Mesothelial cell of epicardium (in vitro differentiated cells): ENCODE measurements around the gene ADCY7. TPM values are rescaled to one million over a fixed set of nuclear protein-coding genes. Genes with fewer than 3 reads are reported as not detected.
"Not testable (repeated sequence)": the region's sequence is repeated elsewhere in the genome, so short reads cannot be mapped to it uniquely, and the experiment has no call there.

Experiments
- DNase-seq, 2 experiments: peaks; one replicate each; pipeline ENCODE4 v3.0.0; 2021; ENCODE audit warnings: low spot score in 2 of 2; ENCODE audit not compliant: unreplicated experiment in 2 of 2
- H3K27ac Mint-ChIP-seq: 2 replicates; pipeline ENCODE4 v1.8.0; 2021; ENCODE audit warnings: mixed read lengths
- H3K27me3 Mint-ChIP-seq: 2 replicates; pipeline ENCODE4 v1.8.0; 2021; ENCODE audit warnings: low read depth, mixed read lengths
- H3K36me3 Mint-ChIP-seq: 2 replicates; pipeline ENCODE4 v1.8.0; 2021; ENCODE audit warnings: mixed read lengths
- H3K4me1 Mint-ChIP-seq: 2 replicates; pipeline ENCODE4 v1.8.0; 2021; ENCODE audit warnings: mixed read lengths
- H3K4me3 Mint-ChIP-seq: 2 replicates; pipeline ENCODE4 v1.8.0; 2021; ENCODE audit warnings: mild to moderate bottlenecking, moderate library complexity, mixed read lengths
- H3K9me3 Mint-ChIP-seq: 2 replicates; pipeline ENCODE4 v1.8.0; 2021; ENCODE audit warnings: mixed read lengths
- total RNA-seq: library from RNA; stranded (reverse); gene quantifications from 3 replicates; pipeline ENCODE4 v1.2.1, GENCODE V29; 2021
- TF ChIP-seq, protein P1 (sequence below): fragments of 200-600 bp; sonication (generic); IDR thresholded peaks from one replicate; pipeline ENCODE4 v1.5.0; 2021; ENCODE audit warnings: antibody characterized with exemption; ENCODE audit not compliant: unreplicated experiment

ADCY7 gene
- total RNA-seq, 1 donor from 2014 or later = 25.7 TPM

DNA sequence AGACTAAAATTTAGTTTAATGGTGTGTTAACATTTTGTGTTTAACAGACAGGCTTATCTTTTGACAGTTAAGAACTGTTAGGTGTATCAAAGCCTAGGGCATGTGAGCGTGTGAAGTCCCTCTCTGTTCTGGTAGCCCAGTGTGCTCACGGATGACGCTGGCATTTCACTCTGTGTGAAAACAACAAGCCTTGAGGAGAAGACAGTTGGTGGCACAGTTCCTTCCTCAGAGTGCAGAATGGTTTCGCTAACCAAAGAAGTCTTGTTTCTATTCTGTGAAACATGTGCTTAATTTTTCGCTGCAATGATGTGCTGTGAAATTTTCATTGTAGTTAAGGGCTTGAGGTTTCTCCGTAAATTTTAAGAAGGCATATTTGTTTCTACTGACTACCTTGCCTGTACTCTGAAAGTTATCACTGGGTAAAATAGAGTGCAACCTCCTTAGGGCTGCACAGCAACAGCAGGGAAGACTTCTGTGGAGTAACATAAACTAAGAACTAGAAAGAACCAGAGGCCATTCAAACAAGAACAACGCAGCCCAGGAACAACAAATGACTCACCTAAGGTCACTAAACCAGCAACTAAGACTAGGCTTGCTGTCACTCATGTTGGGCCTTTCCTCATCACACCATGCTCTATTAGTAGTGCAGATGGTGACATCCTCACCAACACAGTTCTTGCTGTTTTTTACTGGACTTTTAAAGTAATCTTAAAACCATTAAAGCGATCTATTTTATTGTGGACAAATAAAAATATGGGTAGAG lies 69.0 kb downstream of the ADCY7 start:
- no peak for DNase-seq
- no peak overlapping the region for H3K27ac Mint-ChIP-seq
- peaks cover 28% of the 10 kb centered on the region for H3K36me3 Mint-ChIP-seq
- peaks cover 3% of the 10 kb centered on the region for H3K4me1 Mint-ChIP-seq
- no peak overlapping the region for H3K4me3 Mint-ChIP-seq
- H3K9me3 Mint-ChIP-seq = peaks cover 5% of the 10 kb centered on the region
- TF ChIP-seq, protein P1, sequence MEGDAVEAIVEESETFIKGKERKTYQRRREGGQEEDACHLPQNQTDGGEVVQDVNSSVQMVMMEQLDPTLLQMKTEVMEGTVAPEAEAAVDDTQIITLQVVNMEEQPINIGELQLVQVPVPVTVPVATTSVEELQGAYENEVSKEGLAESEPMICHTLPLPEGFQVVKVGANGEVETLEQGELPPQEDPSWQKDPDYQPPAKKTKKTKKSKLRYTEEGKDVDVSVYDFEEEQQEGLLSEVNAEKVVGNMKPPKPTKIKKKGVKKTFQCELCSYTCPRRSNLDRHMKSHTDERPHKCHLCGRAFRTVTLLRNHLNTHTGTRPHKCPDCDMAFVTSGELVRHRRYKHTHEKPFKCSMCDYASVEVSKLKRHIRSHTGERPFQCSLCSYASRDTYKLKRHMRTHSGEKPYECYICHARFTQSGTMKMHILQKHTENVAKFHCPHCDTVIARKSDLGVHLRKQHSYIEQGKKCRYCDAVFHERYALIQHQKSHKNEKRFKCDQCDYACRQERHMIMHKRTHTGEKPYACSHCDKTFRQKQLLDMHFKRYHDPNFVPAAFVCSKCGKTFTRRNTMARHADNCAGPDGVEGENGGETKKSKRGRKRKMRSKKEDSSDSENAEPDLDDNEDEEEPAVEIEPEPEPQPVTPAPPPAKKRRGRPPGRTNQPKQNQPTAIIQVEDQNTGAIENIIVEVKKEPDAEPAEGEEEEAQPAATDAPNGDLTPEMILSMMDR = no peak
- no peaks in the 10 kb centered on the region for H3K27me3 Mint-ChIP-seq

DNA sequence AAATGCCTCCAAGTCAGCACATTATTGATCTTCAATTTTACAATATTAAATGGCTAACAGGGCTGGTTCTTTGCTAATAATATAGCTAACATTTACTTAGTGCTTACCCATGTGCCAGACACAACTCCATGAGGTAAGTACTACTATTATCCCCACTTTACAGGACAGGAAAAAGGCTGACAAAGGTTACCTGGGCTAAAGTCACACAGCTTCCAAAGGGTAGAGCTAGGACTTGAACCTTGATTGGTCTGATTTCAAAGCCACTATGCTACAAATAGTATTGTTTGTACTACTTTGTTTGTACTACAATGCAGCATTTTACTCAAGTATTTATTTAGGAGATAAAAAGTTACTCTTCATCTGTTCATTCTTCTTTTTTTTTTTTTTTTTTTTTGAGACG lies 70.5 kb downstream of the ADCY7 start:
- H3K27ac Mint-ChIP-seq = no peak overlapping the region
- H3K4me1 Mint-ChIP-seq = peaks cover 2% of the 10 kb centered on the region
- H3K4me3 Mint-ChIP-seq = no peak overlapping the region
- peaks cover 5% of the 10 kb centered on the region for H3K9me3 Mint-ChIP-seq
- TF ChIP-seq, protein P1 = no peak
- DNase-seq = no peak
- no peaks in the 10 kb centered on the region for H3K27me3 Mint-ChIP-seq
- peaks cover 27% of the 10 kb centered on the region for H3K36me3 Mint-ChIP-seq

DNA sequence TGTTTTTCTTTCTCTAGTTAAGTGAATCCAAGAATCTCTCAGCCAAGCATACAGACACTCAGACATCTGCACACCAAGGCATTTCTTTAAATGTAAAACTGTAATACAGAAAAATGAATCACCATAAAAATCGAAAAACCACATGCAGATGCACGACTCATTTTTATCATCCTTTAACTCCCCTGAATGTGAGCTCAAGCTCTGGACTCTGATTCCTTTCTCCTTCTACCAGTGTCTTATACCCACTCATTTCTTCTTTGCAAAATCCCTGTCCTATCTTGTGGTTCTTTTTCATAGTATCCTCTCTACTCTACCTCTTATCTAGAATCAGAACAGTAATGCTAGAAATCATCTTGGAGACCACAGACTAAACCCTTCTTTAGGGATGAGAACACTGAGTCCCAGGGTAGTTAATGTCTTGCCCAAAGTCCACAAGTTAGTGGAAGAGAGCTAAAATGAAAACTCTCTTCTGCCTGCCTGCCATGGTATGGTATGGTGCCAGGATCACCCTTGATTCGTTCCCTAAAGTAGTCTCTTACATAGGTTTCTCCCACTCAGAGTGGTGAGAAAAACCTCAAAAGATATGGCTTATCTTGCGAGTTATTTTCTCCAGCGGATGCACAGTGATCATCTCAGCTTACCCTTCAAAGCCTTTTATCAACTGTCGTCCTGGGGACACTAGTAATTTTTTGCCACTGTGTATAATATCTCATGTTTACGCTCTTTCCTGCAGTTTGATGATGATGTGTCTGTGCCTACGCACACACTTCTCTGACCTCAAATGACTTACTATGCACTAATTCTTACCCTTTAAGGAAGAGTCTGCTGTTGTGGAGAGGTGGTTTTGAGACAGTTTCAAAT lies 72.2 kb downstream of the ADCY7 start:
- no peaks in the 10 kb centered on the region for H3K27me3 Mint-ChIP-seq
- no peaks in the 10 kb centered on the region for H3K9me3 Mint-ChIP-seq
- H3K4me3 Mint-ChIP-seq = no peak overlapping the region
- DNase-seq = no peak
- H3K27ac Mint-ChIP-seq = no peak overlapping the region
- H3K4me1 Mint-ChIP-seq = no peaks in the 10 kb centered on the region
- TF ChIP-seq, protein P1 = no peak
- peaks cover 23% of the 10 kb centered on the region for H3K36me3 Mint-ChIP-seq

DNA sequence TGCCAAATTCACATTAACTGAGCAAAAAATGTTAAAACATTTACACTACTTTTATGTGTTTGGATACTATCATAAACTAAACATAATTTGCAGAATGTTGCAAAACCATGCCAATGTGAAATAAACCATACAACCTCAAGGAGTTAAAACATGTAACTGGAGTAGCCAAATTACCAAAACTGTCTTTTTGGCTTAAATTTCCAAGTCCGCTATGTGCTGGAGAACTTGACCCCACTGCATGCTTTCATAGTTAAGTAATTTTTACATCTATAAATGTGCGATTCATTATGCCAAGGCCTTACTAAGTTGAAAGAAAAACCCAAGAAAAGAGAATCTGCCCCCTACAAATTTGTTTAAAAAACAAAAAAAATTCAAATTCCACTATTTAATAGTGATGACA lies 74.2 kb downstream of the ADCY7 start:
- DNase-seq = no peak
- Mint-ChIP-seq H3K27me3 (no peaks in the 10 kb centered on the region), H3K36me3 (peaks cover 38% of the 10 kb centered on the region), H3K4me1 (no peaks in the 10 kb centered on the region), H3K27ac (no peak overlapping the region), H3K9me3 (peaks cover 4% of the 10 kb centered on the region), H3K4me3 (no peak overlapping the region)
- TF ChIP-seq, protein P1 = no peak

DNA sequence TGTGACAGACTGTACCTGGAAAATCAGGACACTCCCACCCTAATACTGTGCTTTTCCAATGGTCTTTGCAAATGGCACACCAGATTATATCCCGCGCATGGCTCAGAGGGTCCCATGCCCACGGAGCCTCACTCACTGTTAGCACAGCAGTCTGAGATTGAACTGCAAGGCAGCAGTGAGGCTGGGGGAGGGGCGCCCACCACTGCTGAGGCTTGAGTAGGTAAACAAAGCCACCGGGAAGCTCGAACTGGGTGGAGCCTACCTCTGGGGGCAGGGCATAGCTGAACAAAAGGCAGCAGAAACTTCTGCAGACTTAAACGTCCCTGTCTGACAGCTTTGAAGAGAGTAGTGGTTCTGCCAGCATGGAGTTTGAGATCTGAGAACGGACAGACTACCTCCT lies 77.2 kb downstream of the ADCY7 start:
- H3K9me3 Mint-ChIP-seq = peaks cover 15% of the 10 kb centered on the region
- H3K27ac Mint-ChIP-seq, H3K4me3 Mint-ChIP-seq, H3K27me3 Mint-ChIP-seq, DNase-seq, H3K4me1 Mint-ChIP-seq: not testable (repeated sequence)
- peaks cover 57% of the 10 kb centered on the region for H3K36me3 Mint-ChIP-seq

DNA sequence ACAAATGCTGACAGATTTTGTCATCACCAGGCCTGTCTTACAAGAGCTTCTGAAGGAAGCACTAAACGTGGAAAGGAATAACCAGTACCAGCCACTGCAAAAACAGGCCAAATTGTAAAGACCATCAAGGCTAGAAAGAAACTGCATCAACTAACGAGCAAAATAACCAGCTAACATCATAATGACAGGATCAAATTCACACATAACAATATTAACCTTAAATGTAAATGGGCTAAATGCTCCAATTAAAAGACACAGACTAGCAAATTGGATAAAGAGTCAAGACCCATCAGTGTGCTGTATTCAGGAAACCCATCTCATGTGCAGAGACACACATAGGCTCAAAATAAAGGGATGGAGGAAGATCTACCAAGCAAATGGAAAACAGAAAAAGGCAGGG lies 78.9 kb downstream of the ADCY7 start:
- not testable (repeated sequence) for H3K27ac Mint-ChIP-seq, H3K4me1 Mint-ChIP-seq

More for the DNA sequence above, 78.9 kb downstream of the ADCY7 start:
- Mint-ChIP-seq H3K9me3 (peaks cover 19% of the 10 kb centered on the region), H3K36me3 (peaks cover 68% of the 10 kb centered on the region)
- H3K27me3 Mint-ChIP-seq, DNase-seq, H3K4me3 Mint-ChIP-seq: not testable (repeated sequence)
